ENCODE data around the gene VRK2. TPM values are rescaled to one million over a fixed set of nuclear protein-coding genes. Genes with fewer than 3 reads are reported as not detected.

The VRK2 gene
- total RNA-seq, 1 experiment from 2014 or later: 25.4 TPM

DNA sequence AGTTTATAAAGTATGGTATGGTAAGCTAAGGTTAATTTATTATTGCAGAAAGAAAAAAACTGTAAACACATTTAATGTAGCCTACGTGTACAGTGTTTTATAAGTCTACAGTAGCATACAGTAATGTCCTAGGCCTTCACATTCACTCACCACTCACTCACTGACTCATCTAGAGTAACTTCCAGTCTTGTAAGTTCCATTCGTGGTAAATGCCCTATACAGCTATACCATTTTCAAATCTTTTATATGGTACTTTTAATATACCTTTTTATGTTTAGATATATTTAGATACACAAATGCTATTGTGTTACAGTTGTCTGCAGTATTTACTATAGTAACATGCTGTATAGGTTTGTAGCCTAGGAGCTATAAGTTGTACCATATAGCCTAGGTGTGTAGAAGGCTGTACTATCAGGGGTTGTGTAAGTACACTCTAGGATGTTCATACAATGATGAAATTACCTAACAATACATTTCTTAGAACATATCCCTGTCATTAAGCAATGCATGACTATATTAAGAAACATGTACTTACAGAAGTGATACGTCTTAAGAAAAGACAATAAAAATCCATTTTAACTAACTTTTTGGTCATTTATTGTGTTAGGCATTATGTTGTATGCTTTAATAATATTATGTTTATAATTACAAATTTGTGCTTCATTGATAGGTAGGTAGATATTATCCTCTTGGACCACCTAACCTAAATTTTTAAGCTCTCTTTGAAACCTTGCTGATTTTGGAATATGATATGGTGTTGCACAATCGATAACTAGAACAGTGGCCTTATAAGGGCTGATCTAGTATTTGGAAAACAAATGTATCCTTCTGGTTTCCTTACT lies 51.9 kb downstream of the VRK2 start:
- Mint-ChIP-seq H3K27ac (ENCODE audit: unreplicated experiment) (no peak overlapping the region), H3K4me1 (ENCODE audit: low read depth, unreplicated experiment) (no peaks in the 10 kb centered on the region), H3K4me3 (ENCODE audit: low read depth, unreplicated experiment) (no peak overlapping the region), H3K9me3 (ENCODE audit: low read depth, unreplicated experiment) (peaks cover 2% of the 10 kb centered on the region), H3K27me3 (ENCODE audit: unreplicated experiment) (no peaks in the 10 kb centered on the region), H3K36me3 (ENCODE audit: insufficient read depth, unreplicated experiment) (no peaks in the 10 kb centered on the region)
- no TSS peak for BruUV-seq (replicated peaks)
- TF ChIP-seq, protein P1, sequence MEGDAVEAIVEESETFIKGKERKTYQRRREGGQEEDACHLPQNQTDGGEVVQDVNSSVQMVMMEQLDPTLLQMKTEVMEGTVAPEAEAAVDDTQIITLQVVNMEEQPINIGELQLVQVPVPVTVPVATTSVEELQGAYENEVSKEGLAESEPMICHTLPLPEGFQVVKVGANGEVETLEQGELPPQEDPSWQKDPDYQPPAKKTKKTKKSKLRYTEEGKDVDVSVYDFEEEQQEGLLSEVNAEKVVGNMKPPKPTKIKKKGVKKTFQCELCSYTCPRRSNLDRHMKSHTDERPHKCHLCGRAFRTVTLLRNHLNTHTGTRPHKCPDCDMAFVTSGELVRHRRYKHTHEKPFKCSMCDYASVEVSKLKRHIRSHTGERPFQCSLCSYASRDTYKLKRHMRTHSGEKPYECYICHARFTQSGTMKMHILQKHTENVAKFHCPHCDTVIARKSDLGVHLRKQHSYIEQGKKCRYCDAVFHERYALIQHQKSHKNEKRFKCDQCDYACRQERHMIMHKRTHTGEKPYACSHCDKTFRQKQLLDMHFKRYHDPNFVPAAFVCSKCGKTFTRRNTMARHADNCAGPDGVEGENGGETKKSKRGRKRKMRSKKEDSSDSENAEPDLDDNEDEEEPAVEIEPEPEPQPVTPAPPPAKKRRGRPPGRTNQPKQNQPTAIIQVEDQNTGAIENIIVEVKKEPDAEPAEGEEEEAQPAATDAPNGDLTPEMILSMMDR (IDR thresholded peaks at IDR 0.05; ENCODE audit: unreplicated experiment): no peak
- CTCF ChIA-PET: no interaction called here
- intact Hi-C loops (cut with micrococcal nuclease; ENCODE audit: unreplicated experiment): no loop called here
- DNase-seq: no peak

DNA sequence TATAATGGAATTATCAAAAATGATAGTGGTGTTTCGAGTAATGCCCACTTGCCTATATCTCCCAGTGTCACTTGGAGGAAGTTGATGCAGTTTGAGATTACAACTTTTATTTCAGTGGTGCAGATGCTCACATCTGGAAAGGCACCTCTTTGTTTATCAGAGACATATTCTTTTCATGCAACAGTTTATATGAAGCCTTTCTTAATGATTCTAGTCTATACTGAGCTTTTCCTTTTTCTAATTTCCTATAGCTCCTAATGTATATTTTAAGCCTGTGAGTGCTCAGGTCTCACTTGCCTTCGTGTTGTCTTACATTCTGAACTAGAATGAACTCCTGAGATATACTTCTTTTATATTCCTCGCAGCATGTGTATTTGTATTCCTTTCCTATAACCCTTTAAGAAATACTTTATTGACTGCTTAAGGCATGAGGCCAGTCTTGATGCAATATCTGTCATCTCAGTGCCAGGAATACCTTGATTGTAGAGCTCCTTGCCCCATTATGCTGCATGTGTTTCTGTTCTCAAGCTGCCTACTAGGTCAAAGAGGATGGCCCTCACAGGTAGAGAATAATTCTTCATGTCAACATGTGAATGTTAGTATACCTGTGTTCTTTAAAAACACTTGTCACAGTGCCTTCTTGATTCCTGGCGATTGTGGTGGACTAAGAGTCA lies 52.6 kb downstream of the VRK2 start:
- no peaks in the 10 kb centered on the region for H3K4me1 Mint-ChIP-seq (ENCODE audit: low read depth, unreplicated experiment)
- H3K36me3 Mint-ChIP-seq (ENCODE audit: insufficient read depth, unreplicated experiment): no peaks in the 10 kb centered on the region
- no peak overlapping the region for H3K4me3 Mint-ChIP-seq (ENCODE audit: low read depth, unreplicated experiment)
- H3K27ac Mint-ChIP-seq (ENCODE audit: unreplicated experiment): no peak overlapping the region
- intact Hi-C loops (cut with micrococcal nuclease; ENCODE audit: unreplicated experiment): no loop called here
- no peak for DNase-seq
- H3K27me3 Mint-ChIP-seq (ENCODE audit: unreplicated experiment): no peaks in the 10 kb centered on the region
- no TSS peak for BruUV-seq (replicated peaks)
- CTCF ChIA-PET: no interaction called here
- H3K9me3 Mint-ChIP-seq (ENCODE audit: low read depth, unreplicated experiment): peaks cover 2% of the 10 kb centered on the region
- TF ChIP-seq, protein P1 (IDR thresholded peaks at IDR 0.05; ENCODE audit: unreplicated experiment): no peak

DNA sequence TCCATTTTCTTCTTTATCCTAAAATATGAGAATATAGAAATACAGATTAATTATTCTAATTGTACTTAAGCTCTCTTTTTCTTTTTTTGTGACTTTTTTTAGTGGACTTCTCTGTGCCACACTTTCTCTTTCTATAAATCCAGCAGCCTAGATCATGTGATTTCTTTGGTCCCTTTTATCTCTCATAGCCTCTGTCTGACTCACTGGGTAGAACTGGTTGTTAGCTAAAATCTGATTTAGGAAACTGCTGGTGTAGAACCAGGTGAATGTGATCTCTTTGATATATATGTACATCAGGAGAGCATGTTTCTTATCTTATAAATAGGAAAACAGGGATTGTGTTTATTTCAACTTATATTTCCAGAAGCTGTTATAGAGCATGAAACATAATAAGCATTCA lies 54.9 kb downstream of the VRK2 start:
- CTCF ChIA-PET: no interaction called here
- H3K27me3 Mint-ChIP-seq (ENCODE audit: unreplicated experiment): no peaks in the 10 kb centered on the region
- peaks cover 2% of the 10 kb centered on the region for H3K9me3 Mint-ChIP-seq (ENCODE audit: low read depth, unreplicated experiment)
- BruUV-seq (replicated peaks): no TSS peak
- no peak overlapping the region for H3K27ac Mint-ChIP-seq (ENCODE audit: unreplicated experiment)
- H3K36me3 Mint-ChIP-seq (ENCODE audit: insufficient read depth, unreplicated experiment): no peaks in the 10 kb centered on the region
- no peaks in the 10 kb centered on the region for H3K4me1 Mint-ChIP-seq (ENCODE audit: low read depth, unreplicated experiment)
- TF ChIP-seq, protein P1 (IDR thresholded peaks at IDR 0.05; ENCODE audit: unreplicated experiment): no peak
- no peak overlapping the region for H3K4me3 Mint-ChIP-seq (ENCODE audit: low read depth, unreplicated experiment)
- intact Hi-C loops (cut with micrococcal nuclease; ENCODE audit: unreplicated experiment): no loop called here
- DNase-seq: no peak

DNA sequence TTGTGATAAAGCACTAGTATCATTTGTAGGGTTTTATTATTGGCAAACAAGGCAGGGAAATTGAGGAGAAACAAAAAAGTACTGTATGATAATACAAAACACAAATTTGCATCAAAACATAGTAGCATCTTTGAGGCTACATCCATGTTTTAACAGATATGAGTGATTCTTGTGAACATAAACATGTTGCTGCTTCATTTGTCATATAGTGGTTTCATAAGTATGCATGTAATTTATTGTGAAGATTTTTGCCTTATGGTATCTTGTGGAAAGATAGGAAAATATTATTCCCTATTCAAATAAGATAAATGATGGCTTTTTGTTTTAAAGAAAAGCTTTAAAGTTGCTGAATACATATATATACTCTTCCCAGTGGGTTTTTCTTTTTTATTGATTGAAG lies 60.3 kb downstream of the VRK2 start:
- H3K27ac Mint-ChIP-seq (ENCODE audit: unreplicated experiment): peak overlapping the region; percentile 81
- no peaks in the 10 kb centered on the region for H3K27me3 Mint-ChIP-seq (ENCODE audit: unreplicated experiment)
- TF ChIP-seq, protein P1 (IDR thresholded peaks at IDR 0.05; ENCODE audit: unreplicated experiment): no peak
- peaks cover 32% of the 10 kb centered on the region for H3K4me1 Mint-ChIP-seq (ENCODE audit: low read depth, unreplicated experiment)
- no peak for DNase-seq
- intact Hi-C loops (cut with micrococcal nuclease; ENCODE audit: unreplicated experiment): no loop called here
- peaks cover 2% of the 10 kb centered on the region for H3K9me3 Mint-ChIP-seq (ENCODE audit: low read depth, unreplicated experiment)
- peaks cover 5% of the 10 kb centered on the region for H3K36me3 Mint-ChIP-seq (ENCODE audit: insufficient read depth, unreplicated experiment)
- CTCF ChIA-PET: no interaction called here
- H3K4me3 Mint-ChIP-seq (ENCODE audit: low read depth, unreplicated experiment): no peak overlapping the region
- no TSS peak for BruUV-seq (replicated peaks)
